ENCODE results near the gene ZC2HC1B. TPM values are rescaled to one million over a fixed set of nuclear protein-coding genes. Genes with fewer than 3 reads are reported as not detected.

Gene ZC2HC1B
- total RNA-seq, 1 experiment from 2014 or later = not detected

DNA sequence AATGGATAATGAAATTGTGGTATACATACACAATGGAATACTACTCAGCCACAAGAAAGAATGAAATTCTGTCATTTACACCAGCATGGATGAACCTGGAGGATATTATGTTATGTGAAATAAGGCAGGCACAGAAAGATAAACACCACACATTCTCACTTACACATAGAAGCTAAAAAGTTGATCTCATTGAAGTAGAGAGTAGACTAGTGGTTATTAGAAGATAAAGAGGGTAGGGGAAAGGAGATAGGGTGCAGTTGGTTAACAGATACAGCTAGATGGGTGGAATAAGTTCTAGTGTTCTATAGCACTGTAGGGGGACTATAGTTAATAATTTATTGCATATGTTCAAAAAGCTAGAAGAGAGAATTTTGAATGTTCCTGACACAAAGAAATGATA, 46.7 kb upstream of the ZC2HC1B start:
- no peaks in the 10 kb centered on the region for H3K9me2 ChIP-seq (ENCODE audit: insufficient read depth)
- no peak overlapping the region for H3K4me2 ChIP-seq (ENCODE audit: low read length)
- no peaks in the 10 kb centered on the region for H3K27me3 ChIP-seq (ENCODE audit: insufficient read depth, low read length)
- no peak for DNase-seq (ENCODE audit: low read depth, low spot score)
- ChIA-PET POLR2A (no interaction called here), RAD21 (ENCODE audit: low non-redundant PET in 1 of 2, low total read pairs in 2 of 2, uncharacterized antibody in 2 of 2, unreplicated experiment in 2 of 2) (no interaction called here), CTCF (no interaction called here)
- H2AFZ ChIP-seq (ENCODE audit: low read depth, low read length, poor library complexity, severe bottlenecking) = no peak overlapping the region
- ATAC-seq = no peak
- TF ChIP-seq ELF1 (IDR thresholded peaks at IDR 0.05; ENCODE audit: borderline replicate concordance, low read depth) = no peak
- H3K4me1 ChIP-seq (ENCODE audit: control insufficient read depth in 1 of 2, insufficient read depth in 2 of 2, low read length in 2 of 2) = no peaks in the 10 kb centered on the region
- no peak overlapping the region for H3K27ac ChIP-seq (ENCODE audit: low read depth, low read length)
- H3K79me2 ChIP-seq (ENCODE audit: insufficient read depth, low read length) = no peaks in the 10 kb centered on the region
- no peaks in the 10 kb centered on the region for H4K20me1 ChIP-seq (ENCODE audit: insufficient read depth)
- no TSS peak for BruUV-seq (replicated peaks)
- intact Hi-C loops (cut with micrococcal nuclease) = no loop called here
- H3K36me3 ChIP-seq (ENCODE audit: control insufficient read depth in 1 of 2, insufficient read depth in 2 of 2, low read length in 2 of 2) = no peaks in the 10 kb centered on the region
- no peak overlapping the region for H3K9ac ChIP-seq (ENCODE audit: low read length)
- H3K9me3 ChIP-seq (ENCODE audit: control insufficient read depth in 1 of 2, insufficient read depth in 1 of 2, low read depth in 1 of 2, low read length in 2 of 2) = no peaks in the 10 kb centered on the region
- H3K4me3 ChIP-seq (replicated peaks in 1 of 2; ENCODE audit: low read depth in 1 of 2, low read length in 2 of 2) = no peak overlapping the region

DNA sequence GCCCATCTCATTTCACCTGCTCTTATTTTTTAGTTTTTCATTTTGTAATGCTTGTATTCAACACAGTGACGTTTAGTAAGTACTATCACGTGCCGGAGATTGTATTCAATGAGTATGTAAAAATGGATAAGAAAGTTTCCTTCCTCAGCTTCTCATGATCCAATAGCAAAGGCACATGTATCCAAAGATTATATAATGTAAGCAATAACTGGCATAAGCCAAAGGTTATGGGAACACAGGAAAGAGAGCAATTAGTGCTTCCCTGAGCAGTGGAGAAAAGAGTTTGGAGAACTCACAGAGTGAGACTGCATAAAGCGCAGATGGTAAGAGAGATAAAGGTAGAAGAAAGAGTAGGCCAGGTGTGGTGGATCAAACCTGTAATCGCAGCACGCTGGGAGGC, 42.9 kb upstream of the ZC2HC1B start:
- Histone ChIP-seq H3K36me3 (ENCODE audit: control insufficient read depth in 1 of 2, insufficient read depth in 2 of 2, low read length in 2 of 2) (no peaks in the 10 kb centered on the region), H2AFZ (ENCODE audit: low read depth, low read length, poor library complexity, severe bottlenecking) (no peak overlapping the region), H3K9ac (ENCODE audit: low read length) (no peak overlapping the region), H3K9me2 (ENCODE audit: insufficient read depth) (no peaks in the 10 kb centered on the region), H3K4me2 (ENCODE audit: low read length) (no peak overlapping the region), H3K4me3 (replicated peaks in 1 of 2; ENCODE audit: low read depth in 1 of 2, low read length in 2 of 2) (no peak overlapping the region), H4K20me1 (ENCODE audit: insufficient read depth) (no peaks in the 10 kb centered on the region), H3K27me3 (ENCODE audit: insufficient read depth, low read length) (no peaks in the 10 kb centered on the region), H3K4me1 (ENCODE audit: control insufficient read depth in 1 of 2, insufficient read depth in 2 of 2, low read length in 2 of 2) (peaks cover 4 to 5% of the 10 kb centered on the region in 2 experiments; a peak in 1 of 4 replicates), H3K27ac (ENCODE audit: low read depth, low read length) (no peak overlapping the region), H3K79me2 (ENCODE audit: insufficient read depth, low read length) (no peaks in the 10 kb centered on the region), H3K9me3 (ENCODE audit: control insufficient read depth in 1 of 2, insufficient read depth in 1 of 2, low read depth in 1 of 2, low read length in 2 of 2) (no peaks in the 10 kb centered on the region)
- BruUV-seq (replicated peaks) = no TSS peak
- ChIA-PET RAD21 (ENCODE audit: low non-redundant PET in 1 of 2, low total read pairs in 2 of 2, uncharacterized antibody in 2 of 2, unreplicated experiment in 2 of 2) (no interaction called here), CTCF (interaction anchor here (1.2 kb wide), 1 partner anchor 119 kb away, joined by 3 read pairs; no protein-coding TSS in a partner anchor), POLR2A (interaction anchor here (0.6 kb wide), 1 partner anchor 316 kb away, joined by 3 read pairs; no protein-coding TSS in a partner anchor)
- ATAC-seq = no peak
- DNase-seq (ENCODE audit: low read depth, low spot score) = no peak
- intact Hi-C loops (cut with micrococcal nuclease) = no loop called here
- TF ChIP-seq EGR1 (IDR thresholded peaks at IDR 0.05; ENCODE audit: low read depth) (no peak), ZFX (IDR thresholded peaks at IDR 0.05) (no peak), SP1 (IDR thresholded peaks at IDR 0.05; ENCODE audit: low read depth) (no peak), YY1 (IDR thresholded peaks at IDR 0.05; ENCODE audit: extremely low read depth, insufficient replicate concordance, low read depth, low read length) (no peak), JUND (IDR thresholded peaks at IDR 0.05) (no peak), ZNF274 (IDR thresholded peaks at IDR 0.05; ENCODE audit: low read depth, low read length) (no peak), EZH2phosphoT487 (IDR thresholded peaks at IDR 0.05; ENCODE audit: borderline replicate concordance) (no peak), RAD21 (IDR thresholded peaks at IDR 0.05; ENCODE audit: low read depth) (no peak)
- TF ChIP-seq, protein P1, sequence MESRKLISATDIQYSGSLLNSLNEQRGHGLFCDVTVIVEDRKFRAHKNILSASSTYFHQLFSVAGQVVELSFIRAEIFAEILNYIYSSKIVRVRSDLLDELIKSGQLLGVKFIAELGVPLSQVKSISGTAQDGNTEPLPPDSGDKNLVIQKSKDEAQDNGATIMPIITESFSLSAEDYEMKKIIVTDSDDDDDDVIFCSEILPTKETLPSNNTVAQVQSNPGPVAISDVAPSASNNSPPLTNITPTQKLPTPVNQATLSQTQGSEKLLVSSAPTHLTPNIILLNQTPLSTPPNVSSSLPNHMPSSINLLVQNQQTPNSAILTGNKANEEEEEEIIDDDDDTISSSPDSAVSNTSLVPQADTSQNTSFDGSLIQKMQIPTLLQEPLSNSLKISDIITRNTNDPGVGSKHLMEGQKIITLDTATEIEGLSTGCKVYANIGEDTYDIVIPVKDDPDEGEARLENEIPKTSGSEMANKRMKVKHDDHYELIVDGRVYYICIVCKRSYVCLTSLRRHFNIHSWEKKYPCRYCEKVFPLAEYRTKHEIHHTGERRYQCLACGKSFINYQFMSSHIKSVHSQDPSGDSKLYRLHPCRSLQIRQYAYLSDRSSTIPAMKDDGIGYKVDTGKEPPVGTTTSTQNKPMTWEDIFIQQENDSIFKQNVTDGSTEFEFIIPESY (IDR thresholded peaks at IDR 0.05; ENCODE audit: extremely low read depth, insufficient replicate concordance, low read length) = no peak
- TF ChIP-seq, protein P2, sequence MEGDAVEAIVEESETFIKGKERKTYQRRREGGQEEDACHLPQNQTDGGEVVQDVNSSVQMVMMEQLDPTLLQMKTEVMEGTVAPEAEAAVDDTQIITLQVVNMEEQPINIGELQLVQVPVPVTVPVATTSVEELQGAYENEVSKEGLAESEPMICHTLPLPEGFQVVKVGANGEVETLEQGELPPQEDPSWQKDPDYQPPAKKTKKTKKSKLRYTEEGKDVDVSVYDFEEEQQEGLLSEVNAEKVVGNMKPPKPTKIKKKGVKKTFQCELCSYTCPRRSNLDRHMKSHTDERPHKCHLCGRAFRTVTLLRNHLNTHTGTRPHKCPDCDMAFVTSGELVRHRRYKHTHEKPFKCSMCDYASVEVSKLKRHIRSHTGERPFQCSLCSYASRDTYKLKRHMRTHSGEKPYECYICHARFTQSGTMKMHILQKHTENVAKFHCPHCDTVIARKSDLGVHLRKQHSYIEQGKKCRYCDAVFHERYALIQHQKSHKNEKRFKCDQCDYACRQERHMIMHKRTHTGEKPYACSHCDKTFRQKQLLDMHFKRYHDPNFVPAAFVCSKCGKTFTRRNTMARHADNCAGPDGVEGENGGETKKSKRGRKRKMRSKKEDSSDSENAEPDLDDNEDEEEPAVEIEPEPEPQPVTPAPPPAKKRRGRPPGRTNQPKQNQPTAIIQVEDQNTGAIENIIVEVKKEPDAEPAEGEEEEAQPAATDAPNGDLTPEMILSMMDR (IDR thresholded peaks at IDR 0.05 in 2 of 3, conservative IDR thresholded peaks at IDR 0.05 in 1 of 3; ENCODE audit: borderline replicate concordance in 1 of 3, insufficient read depth in 1 of 3, low read depth in 2 of 3, low read length in 2 of 3) = no peak
- TF ChIP-seq, protein P3, sequence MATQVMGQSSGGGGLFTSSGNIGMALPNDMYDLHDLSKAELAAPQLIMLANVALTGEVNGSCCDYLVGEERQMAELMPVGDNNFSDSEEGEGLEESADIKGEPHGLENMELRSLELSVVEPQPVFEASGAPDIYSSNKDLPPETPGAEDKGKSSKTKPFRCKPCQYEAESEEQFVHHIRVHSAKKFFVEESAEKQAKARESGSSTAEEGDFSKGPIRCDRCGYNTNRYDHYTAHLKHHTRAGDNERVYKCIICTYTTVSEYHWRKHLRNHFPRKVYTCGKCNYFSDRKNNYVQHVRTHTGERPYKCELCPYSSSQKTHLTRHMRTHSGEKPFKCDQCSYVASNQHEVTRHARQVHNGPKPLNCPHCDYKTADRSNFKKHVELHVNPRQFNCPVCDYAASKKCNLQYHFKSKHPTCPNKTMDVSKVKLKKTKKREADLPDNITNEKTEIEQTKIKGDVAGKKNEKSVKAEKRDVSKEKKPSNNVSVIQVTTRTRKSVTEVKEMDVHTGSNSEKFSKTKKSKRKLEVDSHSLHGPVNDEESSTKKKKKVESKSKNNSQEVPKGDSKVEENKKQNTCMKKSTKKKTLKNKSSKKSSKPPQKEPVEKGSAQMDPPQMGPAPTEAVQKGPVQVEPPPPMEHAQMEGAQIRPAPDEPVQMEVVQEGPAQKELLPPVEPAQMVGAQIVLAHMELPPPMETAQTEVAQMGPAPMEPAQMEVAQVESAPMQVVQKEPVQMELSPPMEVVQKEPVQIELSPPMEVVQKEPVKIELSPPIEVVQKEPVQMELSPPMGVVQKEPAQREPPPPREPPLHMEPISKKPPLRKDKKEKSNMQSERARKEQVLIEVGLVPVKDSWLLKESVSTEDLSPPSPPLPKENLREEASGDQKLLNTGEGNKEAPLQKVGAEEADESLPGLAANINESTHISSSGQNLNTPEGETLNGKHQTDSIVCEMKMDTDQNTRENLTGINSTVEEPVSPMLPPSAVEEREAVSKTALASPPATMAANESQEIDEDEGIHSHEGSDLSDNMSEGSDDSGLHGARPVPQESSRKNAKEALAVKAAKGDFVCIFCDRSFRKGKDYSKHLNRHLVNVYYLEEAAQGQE (IDR thresholded peaks at IDR 0.05; ENCODE audit: low read depth) = no peak
- TF ChIP-seq, protein P4, sequence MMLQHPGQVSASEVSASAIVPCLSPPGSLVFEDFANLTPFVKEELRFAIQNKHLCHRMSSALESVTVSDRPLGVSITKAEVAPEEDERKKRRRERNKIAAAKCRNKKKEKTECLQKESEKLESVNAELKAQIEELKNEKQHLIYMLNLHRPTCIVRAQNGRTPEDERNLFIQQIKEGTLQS (IDR thresholded peaks at IDR 0.05) = no peak
